Right lobe of liver (tissue), 6 donors: ENCODE results near the gene AAK1. TPM values are rescaled to one million over a fixed set of nuclear protein-coding genes. Genes with fewer than 3 reads are reported as not detected.

Experiments
- ATAC-seq, 4 donors: fragments of 200-7000 bp; cut with Tn5 transposase; one replicate each; pipeline ENCODE4 v1.9.1; 2020; ENCODE audit warnings: mild to moderate bottlenecking in 4 of 4, moderate library complexity in 4 of 4
- DNase-seq, 3 donors: peaks; one replicate each; pipeline ENCODE4 v3.0.0-alpha.2; 2020
- H3K27ac ChIP-seq, 3 donors: fragments of 200-600 bp; one replicate each; pipeline ENCODE4 v1.8.0; 2022
- H3K27me3 ChIP-seq, 2 donors: fragments of 200-600 bp; one replicate each; pipeline ENCODE4 v1.8.0; 2022
- H3K36me3 ChIP-seq, 4 donors: fragments of 200-600 bp; sonication (generic) in 1 of 4; one replicate each; pipeline versions ENCODE4 v1.5.1 to v1.8.0; 2017 to 2022; ENCODE audit warnings: control low read depth in 1 of 4
- H3K4me1 ChIP-seq, 4 donors: fragments of 200-600 bp; sonication (generic) in 1 of 4; one replicate each; pipeline versions ENCODE4 v1.5.1 to v1.8.0; 2017 to 2022; ENCODE audit warnings: control low read depth in 1 of 4
- H3K4me3 ChIP-seq, 3 donors: fragments of 200-600 bp; one replicate each; pipeline ENCODE4 v1.8.0; 2022
- H3K9me3 ChIP-seq, 4 donors: fragments of 200-600 bp; sonication (generic) in 1 of 4; one replicate each; pipeline versions ENCODE4 v1.5.1 to v1.8.0; 2017 to 2022; ENCODE audit warnings: control low read depth in 1 of 4
- POLR2A ChIP-seq: fragments of 450-650 bp; IDR thresholded peaks from one replicate; pipeline ENCODE4 v1.6.1; 2017; ENCODE audit warnings: antibody characterized with exemption, mild to moderate bottlenecking
- WGBS: methylation state at CpG from one replicate; pipeline ENCODE4 v1.1.6; 2018; ENCODE audit warnings: low coverage, low lambda C conversion rate; ENCODE audit not compliant: insufficient coverage; ENCODE audit errors: missing lambda C conversion rate; 5-methylcytosine and 5-hydroxymethylcytosine counted together
- intact Hi-C, 2 donors: fragments of 100-400 bp; cut with DNase I; formaldehyde crosslinking; loops; one replicate each; pipeline versions ENCODE4 v1.11.2 to v1.14.1; 2022
- total RNA-seq, 6 experiments: library from RNA; depleted of rRNA in 2 of 6; stranded (reverse); fragments of >200 nt in 2 of 6; fragmentation: NEBNext Ultra II Directional in 3 of 6; extraction: Animal tissue kit (Norgen Biotek cat#: 25700) in 3 of 6; gene quantifications; one replicate each; pipeline versions ENCODE4 v1.1.0 to v1.2.4, GENCODE V29; 2016 to 2023
- TF ChIP-seq, protein P1 (sequence below), 4 donors: fragments of 200-600 bp in 3 of 4; fragments of 450-650 bp in 1 of 4; IDR thresholded peaks; one replicate each; pipeline versions ENCODE4 v1.5.1 to v1.8.0; 2016 to 2022; ENCODE audit warnings: antibody characterized with exemption in 4 of 4, mild to moderate bottlenecking in 2 of 4
- donor health status: DM: no; HTN: yes; CAD: no.
- donor health status: DM: no; HTN: no; CAD: no.
- donor health status: DM: no; HTN: no; CAD: no.
- donor health status: DM: no; HTN: yes; CAD: no.
- donor health status: DM: no; HTN: yes; CAD: no.

Gene AAK1
- total RNA-seq, 6 experiments from 2014 or later, result 12.7 to 30.5 (median 20.5) TPM

DNA sequence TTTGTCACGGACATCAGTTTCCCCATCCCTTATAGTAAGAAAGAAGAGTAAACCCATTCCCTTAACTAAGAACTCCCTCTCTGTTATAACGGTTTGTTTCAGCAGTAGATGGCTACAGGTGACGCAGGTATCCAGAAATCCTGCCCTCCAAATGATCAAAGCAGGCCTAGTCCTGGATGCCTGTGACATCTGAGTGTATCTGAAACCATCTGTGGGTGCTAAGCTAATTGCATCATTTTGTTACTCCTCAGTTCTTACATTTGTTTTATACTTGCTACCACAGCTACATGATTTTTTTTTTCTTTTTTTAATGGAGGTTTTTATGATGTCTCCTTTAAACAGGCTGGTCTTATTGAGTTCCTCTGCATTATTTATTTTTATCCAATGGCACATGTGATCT is 55.1 kb downstream of the AAK1 start:
- peaks cover 0 to 8% (median 4%) of the 10 kb centered on the region in 4 donors for H3K4me1 ChIP-seq

DNA sequence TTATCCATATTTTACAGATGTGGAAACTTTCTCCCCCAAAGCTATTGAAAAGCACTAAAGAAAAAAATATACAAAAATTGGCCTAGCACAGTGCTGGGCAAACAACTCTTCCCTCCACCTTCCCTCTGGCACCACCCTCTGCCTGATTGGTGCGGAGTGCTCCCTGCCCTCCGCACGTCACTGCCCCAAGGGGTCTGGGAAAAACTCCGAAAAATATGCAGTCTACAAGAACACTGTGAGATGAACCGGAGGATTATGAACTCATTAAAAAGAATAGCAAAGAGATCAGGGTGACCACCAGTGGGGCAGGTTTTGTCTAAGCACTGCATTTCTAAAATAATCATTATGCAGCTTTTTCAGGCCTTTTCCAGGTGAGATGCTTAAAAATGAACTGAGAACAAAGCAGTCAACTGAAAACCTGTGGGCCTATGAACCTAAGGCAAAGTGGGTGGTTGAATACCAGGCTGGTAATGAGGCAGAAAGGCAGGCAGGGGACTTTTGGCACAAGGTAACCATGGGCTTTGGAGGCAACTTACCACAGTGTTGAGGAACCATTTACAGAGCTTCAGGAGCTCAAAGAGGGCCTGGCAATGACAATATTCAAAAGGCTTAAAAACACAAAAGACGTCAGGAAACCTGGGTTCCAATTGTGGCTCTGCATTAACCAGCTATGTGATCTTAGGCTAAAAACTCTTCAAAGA is 57.5 kb downstream of the AAK1 start:
- H3K9me3 ChIP-seq, result no peaks in the 10 kb centered on the region

More for the DNA sequence above, 55.1 kb downstream of the AAK1 start:
- Histone ChIP-seq H3K27me3 (no peaks in the 10 kb centered on the region), H3K9me3 (no peaks in the 10 kb centered on the region), H3K36me3 (no peaks in the 10 kb centered on the region), H3K4me3 (no peak overlapping the region), H3K27ac (peak overlapping the region in 1 of 3 donors; percentile 2)
- no peak for DNase-seq
- 100% methylated on average over 2 of the region's 3 CpGs for WGBS
- intact Hi-C loops, result no loop called here
- no peak for ATAC-seq
- TF ChIP-seq POLR2A, result no peak
- TF ChIP-seq, protein P1, sequence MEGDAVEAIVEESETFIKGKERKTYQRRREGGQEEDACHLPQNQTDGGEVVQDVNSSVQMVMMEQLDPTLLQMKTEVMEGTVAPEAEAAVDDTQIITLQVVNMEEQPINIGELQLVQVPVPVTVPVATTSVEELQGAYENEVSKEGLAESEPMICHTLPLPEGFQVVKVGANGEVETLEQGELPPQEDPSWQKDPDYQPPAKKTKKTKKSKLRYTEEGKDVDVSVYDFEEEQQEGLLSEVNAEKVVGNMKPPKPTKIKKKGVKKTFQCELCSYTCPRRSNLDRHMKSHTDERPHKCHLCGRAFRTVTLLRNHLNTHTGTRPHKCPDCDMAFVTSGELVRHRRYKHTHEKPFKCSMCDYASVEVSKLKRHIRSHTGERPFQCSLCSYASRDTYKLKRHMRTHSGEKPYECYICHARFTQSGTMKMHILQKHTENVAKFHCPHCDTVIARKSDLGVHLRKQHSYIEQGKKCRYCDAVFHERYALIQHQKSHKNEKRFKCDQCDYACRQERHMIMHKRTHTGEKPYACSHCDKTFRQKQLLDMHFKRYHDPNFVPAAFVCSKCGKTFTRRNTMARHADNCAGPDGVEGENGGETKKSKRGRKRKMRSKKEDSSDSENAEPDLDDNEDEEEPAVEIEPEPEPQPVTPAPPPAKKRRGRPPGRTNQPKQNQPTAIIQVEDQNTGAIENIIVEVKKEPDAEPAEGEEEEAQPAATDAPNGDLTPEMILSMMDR (IDR thresholded peaks at IDR 0.05), result no peak

DNA sequence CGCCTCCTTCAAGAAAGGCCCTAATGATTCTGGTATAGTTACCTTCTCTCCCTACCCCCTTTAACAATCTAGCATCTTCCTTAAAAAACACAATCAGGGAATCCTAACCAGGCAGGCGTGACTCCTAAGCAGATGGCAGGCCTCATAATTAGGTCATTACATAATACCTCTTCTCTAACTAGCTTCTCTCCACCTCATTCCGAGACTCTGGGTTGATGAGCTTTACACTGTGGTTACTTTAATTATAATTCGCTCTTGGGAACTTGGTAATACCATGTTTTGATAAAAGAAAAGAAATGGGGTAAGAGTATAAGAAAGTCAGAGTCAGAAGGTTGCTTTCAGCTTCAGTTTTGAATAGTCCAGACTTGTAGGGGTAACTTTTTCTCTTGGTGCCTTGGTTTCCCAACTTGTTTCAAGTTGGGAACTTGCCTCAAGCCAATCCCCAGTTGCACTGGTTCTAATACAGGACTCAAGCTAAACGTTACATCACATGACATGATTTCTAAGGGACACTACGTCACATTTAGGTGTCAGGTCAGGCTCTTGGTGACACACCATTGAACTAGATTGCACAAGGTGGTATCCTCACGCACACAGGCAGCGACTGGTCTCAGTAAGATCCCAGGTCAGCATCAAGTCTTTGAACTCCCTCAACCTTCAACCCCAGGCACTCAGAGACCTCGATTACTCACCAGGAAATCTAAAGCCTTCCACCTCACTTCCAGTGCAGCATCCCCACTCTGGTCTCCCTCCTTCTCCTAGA is 59.2 kb downstream of the AAK1 start:
- ATAC-seq, result peak in 1 of 4 donors; percentile 27
- WGBS, result 82% methylated on average over 6 of the region's 9 CpGs
- Histone ChIP-seq H3K36me3 (no peaks in the 10 kb centered on the region), H3K27ac (no peak overlapping the region), H3K27me3 (no peaks in the 10 kb centered on the region), H3K4me1 (peaks cover 0 to 26% (median 7%) of the 10 kb centered on the region in 4 donors), H3K9me3 (no peaks in the 10 kb centered on the region), H3K4me3 (no peak overlapping the region)
- no peak for TF ChIP-seq POLR2A
- TF ChIP-seq, protein P1 (IDR thresholded peaks at IDR 0.05), result no peak
- intact Hi-C loops, result no loop called here
- DNase-seq, result no peak

More for the DNA sequence above, 57.5 kb downstream of the AAK1 start:
- no peak overlapping the region for H3K27ac ChIP-seq
- intact Hi-C loops, result no loop called here
- H3K4me3 ChIP-seq, result no peak overlapping the region
- no peaks in the 10 kb centered on the region for H3K36me3 ChIP-seq
- 89% methylated on average over 6 of the region's 6 CpGs for WGBS
- H3K27me3 ChIP-seq, result no peaks in the 10 kb centered on the region
- peaks cover 0 to 26% (median 7%) of the 10 kb centered on the region in 4 donors for H3K4me1 ChIP-seq
- DNase-seq (no peak), ATAC-seq (no peak)
- no peak for TF ChIP-seq POLR2A
- TF ChIP-seq, protein P1 (IDR thresholded peaks at IDR 0.05), result no peak

DNA sequence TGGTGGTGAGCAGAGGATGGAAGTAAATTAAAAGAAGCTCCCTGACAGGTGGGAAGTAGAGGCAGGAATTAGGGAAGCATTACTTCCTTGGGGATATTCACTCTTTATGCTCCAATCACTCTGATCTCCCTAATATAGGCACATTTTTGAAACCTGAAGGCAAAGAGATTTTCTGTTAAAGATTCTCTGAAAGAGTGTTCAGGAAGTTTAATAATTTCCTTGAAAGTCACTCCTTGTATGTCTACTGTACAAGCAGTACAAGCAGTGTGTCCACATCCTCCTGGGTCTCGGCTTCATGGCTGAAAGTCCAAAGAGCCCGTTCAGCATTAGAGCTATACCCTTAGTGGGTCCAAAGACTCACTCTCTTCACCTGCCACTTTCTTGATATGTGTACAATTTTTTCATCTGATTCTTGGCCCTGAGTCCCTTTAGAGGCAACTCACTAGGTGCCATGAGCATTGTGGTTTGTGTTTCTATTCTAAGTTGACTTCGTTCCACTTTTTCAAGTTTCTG is 60.2 kb downstream of the AAK1 start:
- intact Hi-C loops, result no loop called here
- peaks cover 0 to 19% (median 4%) of the 10 kb centered on the region in 4 donors for H3K4me1 ChIP-seq
- no peak for ATAC-seq

More for the DNA sequence above, 60.2 kb downstream of the AAK1 start:
- DNase-seq, result no peak
- H3K27me3 ChIP-seq, result no peaks in the 10 kb centered on the region
- H3K4me3 ChIP-seq, result no peak overlapping the region
- no peaks in the 10 kb centered on the region for H3K36me3 ChIP-seq
- no peak for TF ChIP-seq POLR2A
- 77% methylated on average over 3 of the region's 3 CpGs for WGBS
- no peaks in the 10 kb centered on the region for H3K9me3 ChIP-seq
- H3K27ac ChIP-seq, result peak overlapping the region in 2 of 3 donors; percentile 16 to 21
